GM12878 (cell line): Measurements from ENCODE around the gene ARAP1. TPM values are rescaled to one million over a fixed set of nuclear protein-coding genes. Genes with fewer than 3 reads are reported as not detected.

Experiments
- ATAC-seq: fragments of 200-7000 bp; cut with Tn5 transposase; 3 replicates; pipeline ENCODE4 v1.9.1; 2020; ENCODE audit warnings: mild to moderate bottlenecking, moderate library complexity
- BruUV-seq: library from RNA; stranded (reverse); fragments of 400-500 nt; replicated peaks from 2 replicates; lab custom pipeline; 2021; lab: Mats Ljungman, UMichigan
- CTCF ChIA-PET: fragments of 300-600 bp; sonication (Branson Sonifier 250); formaldehyde crosslinking; extraction: SDS; loops from one replicate; lab custom pipeline; 2021; ENCODE audit warnings: inconsistent platforms; lab: Yijun Ruan, JAX
- POLR2A ChIA-PET: fragments of 350-600 bp; formaldehyde crosslinking; extraction: SDS; loops from one replicate; lab custom pipeline; 2021; ENCODE audit warnings: inconsistent platforms; lab: Charles Lee
- RAD21 ChIA-PET: fragments of 300-600 bp; sonication (Branson Sonifier 250); formaldehyde crosslinking; loops from one replicate; lab custom pipeline; 2023; ENCODE audit warnings: antibody characterized with exemption; ENCODE audit not compliant: unreplicated experiment; lab: Charles Lee
- SMC1A ChIA-PET: fragments of 300-600 bp; sonication (Branson Sonifier 250); formaldehyde crosslinking; loops from one replicate; lab custom pipeline; 2023; ENCODE audit not compliant: unreplicated experiment, uncharacterized antibody; lab: Charles Lee
- DNase-seq: peaks from one replicate; pipeline ENCODE4 v3.0.0-alpha.2; 2011; ENCODE audit warnings: low read depth, low spot score
- FAIRE-seq: peaks from 3 replicates; lab custom pipeline; 2011; peaks lifted over from hg19 to GRCh38; lab: Jason Lieb, UNC
- H2AFZ ChIP-seq: 2 replicates; pipeline ENCODE4 v1.6.0; 2011; ENCODE audit warnings: low read depth, low read length, control low read depth; ENCODE audit not compliant: control insufficient read depth
- H3K27ac ChIP-seq: 2 replicates; pipeline ENCODE4 v1.5.1; 2011; ENCODE audit warnings: control low read depth; ENCODE audit not compliant: control insufficient read depth, insufficient read depth
- H3K27me3 ChIP-seq, 2 experiments: replicated peaks in 1 of 2; 2 replicates each; pipeline versions ENCODE4 v1.6.0 to v1.6.1; 2011; ENCODE audit warnings: low read length in 1 of 2; ENCODE audit not compliant: control insufficient read depth in 2 of 2, insufficient read depth in 2 of 2
- H3K36me3 ChIP-seq, 2 experiments: 2 replicates each; pipeline ENCODE4 v1.5.1; 2011; ENCODE audit warnings: low read length in 1 of 2; ENCODE audit not compliant: control insufficient read depth in 2 of 2, insufficient read depth in 2 of 2
- H3K4me1 ChIP-seq: 2 replicates; pipeline ENCODE4 v1.6.1; 2011; ENCODE audit warnings: mild to moderate bottlenecking, low read length, moderate library complexity, mixed read lengths; ENCODE audit not compliant: control insufficient read depth, insufficient read depth
- H3K4me2 ChIP-seq: 2 replicates; pipeline ENCODE4 v1.6.0; 2011; ENCODE audit warnings: control low read depth; ENCODE audit not compliant: control insufficient read depth, insufficient read depth
- H3K4me3 ChIP-seq: fragments of 200-600 bp; sonication (generic); 2 replicates; pipeline ENCODE4 v1.5.1; 2016
- H3K79me2 ChIP-seq: 2 replicates; pipeline ENCODE4 v1.6.0; 2011; ENCODE audit warnings: low read length; ENCODE audit not compliant: control insufficient read depth, insufficient read depth
- H3K9ac ChIP-seq: 2 replicates; pipeline ENCODE4 v1.8.0; 2011; ENCODE audit warnings: low read length, control low read depth, mixed read lengths; ENCODE audit not compliant: control insufficient read depth, insufficient read depth
- H3K9me3 ChIP-seq: replicated peaks from 3 replicates; pipeline ENCODE4 v1.5.1; 2011; ENCODE audit warnings: mild to moderate bottlenecking, low read length; ENCODE audit not compliant: control insufficient read depth, insufficient read depth
- H4K20me1 ChIP-seq: 2 replicates; pipeline ENCODE4 v1.6.0; 2011; ENCODE audit not compliant: control insufficient read depth, insufficient read depth
- BMI1 ChIP-seq: fragments of 450-650 bp; IDR thresholded peaks from 2 replicates; pipeline ENCODE4 v1.6.1; 2016; ENCODE audit warnings: mild to moderate bottlenecking, moderate library complexity, borderline replicate concordance
- E4F1 ChIP-seq: fragments of 450-650 bp; IDR thresholded peaks from 2 replicates; pipeline ENCODE4 v1.6.1; 2018; ENCODE audit warnings: borderline replicate concordance, mild to moderate bottlenecking; ENCODE audit not compliant: partially characterized antibody
- NFYA ChIP-seq: IDR thresholded peaks from 2 replicates; pipeline ENCODE4 v1.6.1; 2011; ENCODE audit warnings: low read depth, mild to moderate bottlenecking, low read length, improper control_type of control experiment, borderline replicate concordance
- WGBS: methylation state at CpG from one replicate; pipeline ENCODE4 v1.1.6; 2016; ENCODE audit warnings: low lambda C conversion rate; ENCODE audit not compliant: insufficient replicate concordance, insufficient coverage; ENCODE audit errors: missing lambda C conversion rate; 5-methylcytosine and 5-hydroxymethylcytosine counted together
- in situ Hi-C: fragments of 300-500 bp; cut with MboI; formaldehyde crosslinking; loops from 9 replicates; pipeline ENCODE4 v1.14.3; 2018; ENCODE audit warnings: mixed read lengths
- intact Hi-C: fragments of 100-400 bp; cut with micrococcal nuclease; formaldehyde crosslinking; loops from one replicate; pipeline ENCODE4 v1.14.2; 2022; ENCODE audit not compliant: unreplicated experiment
- polyA plus RNA-seq, 11 experiments: library from polyadenylated mRNA; depleted of rRNA in 4 of 11; unstranded in 6 of 11; stranded (reverse) in 5 of 11; fragments of >200 nt; fragmentation: Nextera tagmentation in 4 of 11; fragmentation: Illumina TruSeq in 1 of 11; extraction: Ambion mirVana in 4 of 11; extraction: Trizol in 1 of 11; gene quantifications; 1 replicate in 1 of 11; 2 replicates in 10 of 11; pipeline versions ENCODE4 v1.2.1 to v1.2.3, GENCODE V29; 2011 to 2016; ENCODE audit warnings: inconsistent platforms in 2 of 11, missing spikeins in 2 of 11, low read depth in 1 of 11
- total RNA-seq, 4 experiments: library from RNA; depleted of rRNA in 3 of 4; stranded (reverse); fragments of >200 nt in 3 of 4; fragmentation: Illumina TruSeq in 1 of 4; extraction: Trizol in 1 of 4; gene quantifications; 2 replicates each; pipeline versions ENCODE4 v1.2.1 to v1.2.3, GENCODE V29; 2013 to 2021
- TF ChIP-seq, protein P1 (sequence below): fragments of 450-650 bp; IDR thresholded peaks from 2 replicates; pipeline ENCODE4 v1.6.1; 2017; ENCODE audit warnings: mild to moderate bottlenecking

Gene ARAP1
- total and polyA plus RNA-seq, 10 of the 15 experiments (the other 5 are each of a cell fraction or from before 2014, with no cell fraction given): 0.55 to 102 (median 51.0) TPM

GRCh38 chr11:72747289-72747855, 4.8 kb downstream of the ARAP1 start:
- no peak for DNase-seq
- CTCF ChIA-PET: interaction anchor here (1.0 to 2.8 kb wide), 3 partner anchors 12 to 47 kb away, joined by 3 to 11 read pairs (median 4); partner anchors contain the start of gene STARD10
- H3K36me3 ChIP-seq: peaks cover 0 to 3% of the 10 kb centered on the region in 2 experiments; a peak in 2 of 4 replicates
- 0 out of 2 replicates have a peak overlapping the region, but pooled peaks have one; percentile 8 for H3K27ac ChIP-seq
- H3K27me3 ChIP-seq: no peaks in the 10 kb centered on the region
- intact Hi-C loops: loop anchor here (10.0 kb wide), 1 partner anchor 407 kb away; no protein-coding TSS in a partner anchor
- no peak overlapping the region for H3K4me3 ChIP-seq
- H3K9ac ChIP-seq: no peak overlapping the region
- H2AFZ ChIP-seq: no peak overlapping the region
- SMC1A ChIA-PET: interaction anchor here (1.7 to 5.5 kb wide), 2 partner anchors 22 to 46 kb away, joined by 4 to 30 read pairs; partner anchors contain the start of gene STARD10
- H3K9me3 ChIP-seq: no peaks in the 10 kb centered on the region
- TF ChIP-seq NFYA (no peak), E4F1 (no peak), BMI1 (no peak)
- TF ChIP-seq, protein P1, sequence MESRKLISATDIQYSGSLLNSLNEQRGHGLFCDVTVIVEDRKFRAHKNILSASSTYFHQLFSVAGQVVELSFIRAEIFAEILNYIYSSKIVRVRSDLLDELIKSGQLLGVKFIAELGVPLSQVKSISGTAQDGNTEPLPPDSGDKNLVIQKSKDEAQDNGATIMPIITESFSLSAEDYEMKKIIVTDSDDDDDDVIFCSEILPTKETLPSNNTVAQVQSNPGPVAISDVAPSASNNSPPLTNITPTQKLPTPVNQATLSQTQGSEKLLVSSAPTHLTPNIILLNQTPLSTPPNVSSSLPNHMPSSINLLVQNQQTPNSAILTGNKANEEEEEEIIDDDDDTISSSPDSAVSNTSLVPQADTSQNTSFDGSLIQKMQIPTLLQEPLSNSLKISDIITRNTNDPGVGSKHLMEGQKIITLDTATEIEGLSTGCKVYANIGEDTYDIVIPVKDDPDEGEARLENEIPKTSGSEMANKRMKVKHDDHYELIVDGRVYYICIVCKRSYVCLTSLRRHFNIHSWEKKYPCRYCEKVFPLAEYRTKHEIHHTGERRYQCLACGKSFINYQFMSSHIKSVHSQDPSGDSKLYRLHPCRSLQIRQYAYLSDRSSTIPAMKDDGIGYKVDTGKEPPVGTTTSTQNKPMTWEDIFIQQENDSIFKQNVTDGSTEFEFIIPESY: no peak
- WGBS: 100% methylated on average over 6 of the region's 6 CpGs
- no TSS peak for BruUV-seq
- RAD21 ChIA-PET: interaction anchor here (0.8 to 1.3 kb wide), 2 partner anchors 22 to 45 kb away, joined by 4 to 5 read pairs; no protein-coding TSS in a partner anchor
- H3K4me1 ChIP-seq: peaks cover 62% of the 10 kb centered on the region
- H3K4me2 ChIP-seq: no peak overlapping the region
- no peak for FAIRE-seq
- no peaks in the 10 kb centered on the region for H4K20me1 ChIP-seq
- in situ Hi-C loops: no loop called here
- no peak for ATAC-seq
- POLR2A ChIA-PET: no interaction called here
- peaks cover 83% of the 10 kb centered on the region for H3K79me2 ChIP-seq
